Right renal cortex interstitium (tissue), 3 donors: ENCODE data around the gene SLC6A12. TPM values are rescaled to one million over a fixed set of nuclear protein-coding genes. Genes with fewer than 3 reads are reported as not detected.
"Not testable (repeated sequence)": the region's sequence is repeated elsewhere in the genome, so short reads cannot be mapped to it uniquely, and the experiment has no call there.

Experiments used
- DNase-seq, 3 donors: peaks; one replicate each; pipeline ENCODE4 v3.0.0-alpha.2; 2013; ENCODE audit warnings: low read depth in 3 of 3, low spot score in 2 of 3
- polyA plus RNA-seq, 3 donors: library from polyadenylated mRNA; unstranded; fragments of 120-200 nt; gene quantifications; one replicate each; pipeline ENCODE4 v1.2.1, GENCODE V29; 2013; ENCODE audit not compliant: insufficient read length in 3 of 3

The SLC6A12 gene
- polyA plus RNA-seq, 3 donors, result 13.2 to 14.5 (median 14.5) TPM

- DNase-seq, result no peak
These were observed 11.8 kb downstream of the SLC6A12 start for GRCh38 chr12:202081-202731.

DNA sequence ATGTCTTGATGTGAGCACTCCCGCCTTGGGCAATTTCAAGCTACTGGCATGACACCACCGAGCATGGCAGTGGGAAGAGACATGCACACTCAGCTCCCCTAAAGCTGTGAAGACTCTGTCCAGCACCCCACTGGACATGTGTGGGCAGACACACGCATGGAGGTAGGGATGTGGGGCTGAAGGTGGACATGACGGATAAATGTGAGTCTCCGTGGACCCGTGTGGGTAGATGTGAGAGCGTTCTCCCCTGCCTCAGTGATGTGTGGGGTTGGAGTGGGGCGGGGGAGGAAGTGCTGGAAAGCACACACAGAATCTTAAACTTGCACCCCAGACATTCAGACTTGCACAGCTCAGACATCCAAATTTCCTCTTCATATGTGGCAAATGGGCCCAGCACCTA is 12.6 kb downstream of the SLC6A12 start:
- no peak for DNase-seq

GRCh38 chr12:198705-199104 is 15.3 kb downstream of the SLC6A12 start:
- DNase-seq, result no peak

DNA sequence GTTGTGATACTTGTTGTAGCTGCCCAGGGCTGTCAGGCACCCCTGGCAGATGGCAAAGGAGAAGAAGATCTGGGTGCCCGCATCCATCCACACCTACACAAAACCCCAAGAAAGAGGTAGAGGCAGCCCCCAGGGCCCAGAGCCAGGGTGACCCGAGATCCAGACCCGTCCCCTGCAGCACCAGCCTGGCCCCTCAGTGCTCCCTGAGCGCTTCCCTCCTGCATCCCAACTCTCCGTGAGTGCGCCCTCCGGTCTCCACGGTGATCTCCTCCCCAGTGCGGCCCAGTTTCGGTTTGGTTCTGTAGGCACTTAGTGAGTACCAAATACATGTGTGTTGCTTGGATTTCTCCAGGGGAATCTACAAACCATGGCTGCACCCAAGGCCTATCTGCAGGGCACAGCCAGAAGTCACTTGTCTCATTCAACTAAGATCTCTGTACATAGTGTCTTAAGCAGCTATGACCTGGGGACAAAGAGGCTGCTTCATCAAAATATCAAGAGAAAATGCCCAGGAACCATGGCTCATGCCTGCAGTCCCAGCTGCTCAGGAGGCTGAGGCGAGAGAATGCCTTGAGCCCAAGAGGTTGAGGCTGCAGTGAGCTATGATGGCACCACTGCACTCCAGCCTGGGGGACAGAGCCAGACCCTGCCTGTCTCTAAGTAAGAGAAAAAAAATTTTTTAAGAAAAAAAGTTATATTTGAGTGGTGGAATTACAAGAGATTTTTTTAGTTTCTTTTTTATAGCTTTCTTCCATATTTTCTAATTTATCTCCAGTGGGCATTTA is 15.9 kb downstream of the SLC6A12 start:
- DNase-seq, result no peak

GRCh38 chr12:197347-197746 is 16.6 kb downstream of the SLC6A12 start:
- DNase-seq, result no peak

DNA sequence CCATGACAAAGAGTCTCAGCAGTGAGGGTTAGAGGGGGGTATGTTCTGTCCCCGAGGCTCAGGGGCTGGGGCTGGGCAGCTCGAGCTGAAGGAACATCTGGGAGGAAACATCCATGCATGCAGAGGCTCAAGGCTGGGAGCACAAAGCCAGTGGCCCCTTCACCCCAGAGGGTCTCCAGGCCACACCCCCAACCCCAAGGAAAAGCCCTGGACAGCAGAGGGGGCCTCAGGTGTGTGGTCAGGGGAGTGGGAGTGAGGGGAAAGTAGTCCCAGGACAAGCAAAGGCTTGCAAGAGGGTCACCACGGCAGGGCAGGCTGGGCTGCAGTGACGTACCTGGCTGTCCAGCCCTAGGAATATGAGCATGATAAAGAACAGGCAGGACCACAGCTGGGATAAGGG is 17.5 kb downstream of the SLC6A12 start:
- DNase-seq, result no peak

DNA sequence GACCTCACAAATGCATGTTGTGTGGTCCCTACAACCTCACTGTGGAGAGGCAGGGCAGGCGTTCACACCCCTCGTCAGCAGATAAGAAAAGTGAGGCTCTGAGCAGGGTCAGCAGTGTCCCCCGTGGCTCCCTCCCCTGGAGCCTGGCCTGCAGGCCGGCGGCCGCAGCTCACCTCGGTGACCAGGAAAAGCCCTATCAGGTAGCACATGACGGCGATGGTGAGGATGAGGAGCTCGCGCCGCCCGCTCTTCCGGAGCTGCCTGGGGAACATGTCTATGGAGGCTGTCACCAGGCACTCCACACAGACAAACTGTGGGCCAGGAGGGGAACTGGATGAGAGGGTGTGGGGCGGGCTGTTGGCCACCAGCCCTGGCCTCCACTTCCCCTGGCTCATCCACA is 18.0 kb downstream of the SLC6A12 start:
- DNase-seq, result no peak

DNA sequence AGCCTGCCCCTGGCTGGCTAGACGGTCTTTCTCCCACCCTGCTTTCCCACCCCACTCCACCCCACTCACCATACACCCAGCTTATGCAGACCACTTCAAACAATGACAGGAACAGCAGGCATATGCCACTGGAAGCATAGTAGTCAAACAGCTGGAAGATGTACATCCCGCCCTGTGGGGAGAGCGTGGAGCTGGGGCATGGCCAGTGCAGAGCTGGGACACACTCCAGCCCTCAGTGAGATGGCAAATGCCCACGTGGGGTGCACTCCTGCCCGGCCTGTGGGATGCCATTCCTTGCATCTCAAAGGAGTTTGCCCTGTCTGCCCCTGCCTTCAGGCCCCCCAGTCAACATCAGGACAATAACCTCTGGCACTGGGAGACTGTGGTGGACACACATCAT is 18.8 kb downstream of the SLC6A12 start:
- DNase-seq, result no peak

- no peak for DNase-seq
These were observed 19.7 kb downstream of the SLC6A12 start for GRCh38 chr12:194276-194675.

DNA sequence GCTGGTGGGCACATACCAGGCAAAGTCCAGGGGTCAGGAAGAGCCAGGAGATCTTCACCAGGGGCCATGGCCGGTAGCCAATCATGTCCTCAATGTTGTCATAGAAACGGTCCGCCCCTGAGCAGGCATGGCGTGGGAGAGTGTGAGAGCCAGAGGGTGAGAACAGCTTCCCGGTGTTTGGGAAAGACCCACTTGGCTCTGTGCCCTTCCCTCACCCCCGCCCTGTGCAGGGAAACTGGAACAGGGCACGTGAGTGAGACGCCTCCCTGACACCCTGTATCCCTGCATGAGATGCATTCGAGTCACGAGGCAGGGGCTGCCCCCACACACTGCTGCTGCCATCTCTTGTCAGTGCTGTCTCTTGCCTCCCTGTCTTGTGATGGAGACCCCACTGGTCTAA is 20.7 kb downstream of the SLC6A12 start:
- DNase-seq, result no peak

DNA sequence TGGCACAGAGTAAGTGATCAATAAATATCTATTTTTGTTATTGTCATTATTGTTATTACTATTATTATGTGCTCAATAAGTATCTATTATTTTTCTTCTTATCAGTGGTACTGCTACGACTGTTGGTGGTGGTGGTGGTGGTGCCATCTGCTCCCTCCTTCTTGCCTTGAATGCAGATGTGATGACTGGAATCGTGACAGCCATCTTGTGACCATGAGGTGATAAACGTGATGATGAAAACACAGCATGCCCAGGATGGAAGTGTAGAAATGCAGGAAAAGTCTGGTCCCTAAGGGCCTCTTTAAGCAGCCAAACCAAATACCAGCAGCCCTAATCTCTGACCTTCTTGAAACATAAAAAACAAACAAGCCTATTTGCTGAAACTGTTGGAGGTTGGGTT is 22.4 kb downstream of the SLC6A12 start:
- DNase-seq, result no peak

GRCh38 chr12:190881-191280 is 23.1 kb downstream of the SLC6A12 start:
- no peak for DNase-seq

DNA sequence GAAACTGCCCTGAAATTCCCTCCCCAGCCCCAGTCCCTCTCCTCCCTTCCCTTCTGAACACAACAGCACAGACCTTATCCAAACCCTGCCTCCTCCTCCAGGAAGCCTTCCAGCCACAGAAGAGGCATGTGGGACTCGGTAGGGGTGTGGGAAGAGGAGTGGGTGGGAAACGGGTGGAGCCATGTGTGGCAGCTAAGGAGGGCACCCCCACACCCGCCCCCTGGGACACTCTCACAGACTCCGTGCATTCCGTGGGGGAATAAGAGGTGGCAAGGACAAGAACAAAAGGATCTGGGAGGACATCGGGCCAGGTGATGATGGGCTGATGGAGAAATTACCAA is 24.4 kb downstream of the SLC6A12 start:
- DNase-seq, result no peak

GRCh38 chr12:188910-189621 is 24.9 kb downstream of the SLC6A12 start:
- no peak for DNase-seq

GRCh38 chr12:187986-188909 is 25.7 kb downstream of the SLC6A12 start:
- not testable (repeated sequence) for DNase-seq

GRCh38 chr12:186006-186625 is 27.8 kb downstream of the SLC6A12 start:
- no peak for DNase-seq

DNA sequence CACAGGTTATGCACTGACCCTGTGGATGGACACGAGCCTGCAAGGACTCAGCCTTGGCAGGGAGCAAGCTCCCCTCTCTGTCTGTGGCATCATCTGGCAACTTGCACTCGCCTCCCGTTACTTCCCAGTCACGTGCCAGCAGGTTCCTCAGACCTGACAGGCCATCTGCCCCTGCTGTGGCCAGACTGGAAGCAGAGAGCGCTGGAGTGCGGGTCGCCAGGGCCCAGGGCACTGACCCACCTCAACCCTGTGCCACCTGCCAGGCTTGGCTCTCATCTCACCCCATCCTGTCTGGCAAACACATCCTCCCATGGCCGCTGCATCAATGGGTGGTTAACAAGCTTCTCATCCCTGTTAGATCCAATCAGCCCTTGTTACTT is 28.4 kb downstream of the SLC6A12 start:
- DNase-seq, result no peak

GRCh38 chr12:184811-185575 is 29.0 kb downstream of the SLC6A12 start:
- no peak for DNase-seq

- DNase-seq, result no peak
These were observed 31.5 kb downstream of the SLC6A12 start for GRCh38 chr12:182381-182892.
